ENCODE results near the gene GOLGA6L10.
"Not testable (repeated sequence)": the region's sequence is repeated elsewhere in the genome, so short reads cannot be mapped to it uniquely, and the experiment has no call there.

GOLGA6L10 gene

GRCh38 chr15:82355055-82355454, 5.8 kb upstream of the GOLGA6L10 start:
- H3K27ac ChIP-seq = not testable (repeated sequence)

GRCh38 chr15:82354546-82354945, 5.3 kb upstream of the GOLGA6L10 start:
- H3K27ac ChIP-seq = not testable (repeated sequence)

GRCh38 chr15:82347645-82348044, 1.6 kb downstream of the GOLGA6L10 start:
- not testable (repeated sequence) for H3K27ac ChIP-seq

- not testable (repeated sequence) for H3K27ac ChIP-seq
These were observed 4.1 kb downstream of the GOLGA6L10 start for GRCh38 chr15:82345176-82345575.

GRCh38 chr15:82344421-82344820, 4.9 kb downstream of the GOLGA6L10 start:
- not testable (repeated sequence) for H3K27ac ChIP-seq

GRCh38 chr15:82343851-82344250, 5.4 kb downstream of the GOLGA6L10 start:
- H3K27ac ChIP-seq = not testable (repeated sequence)

GRCh38 chr15:82342632-82343374, 6.5 kb downstream of the GOLGA6L10 start:
- not testable (repeated sequence) for H3K27ac ChIP-seq

GRCh38 chr15:82338573-82338972, 10.7 kb downstream of the GOLGA6L10 start:
- not testable (repeated sequence) for H3K27ac ChIP-seq

GRCh38 chr15:82338053-82338452, 11.2 kb downstream of the GOLGA6L10 start:
- not testable (repeated sequence) for H3K27ac ChIP-seq

- not testable (repeated sequence) for H3K27ac ChIP-seq
These were observed 12.2 kb downstream of the GOLGA6L10 start for GRCh38 chr15:82337051-82337450.

- not testable (repeated sequence) for H3K27ac ChIP-seq
These were observed 13.1 kb downstream of the GOLGA6L10 start for GRCh38 chr15:82336180-82336647.

- H3K27ac ChIP-seq = not testable (repeated sequence)
These were observed 14.3 kb downstream of the GOLGA6L10 start for GRCh38 chr15:82335006-82335405.

- H3K27ac ChIP-seq = not testable (repeated sequence)
These were observed 14.7 kb downstream of the GOLGA6L10 start for GRCh38 chr15:82334554-82334932.

GRCh38 chr15:82333603-82334553, 15.4 kb downstream of the GOLGA6L10 start:
- H3K27ac ChIP-seq = not testable (repeated sequence)

GRCh38 chr15:82332711-82333602, 16.3 kb downstream of the GOLGA6L10 start:
- H3K27ac ChIP-seq = not testable (repeated sequence)

- H3K27ac ChIP-seq = not testable (repeated sequence)
These were observed 17.5 kb downstream of the GOLGA6L10 start for GRCh38 chr15:82331576-82332304.

GRCh38 chr15:82330921-82331320, 18.4 kb downstream of the GOLGA6L10 start:
- not testable (repeated sequence) for H3K27ac ChIP-seq

GRCh38 chr15:82329039-82329438, 20.2 kb downstream of the GOLGA6L10 start:
- not testable (repeated sequence) for H3K27ac ChIP-seq

GRCh38 chr15:82327372-82327771, 21.9 kb downstream of the GOLGA6L10 start:
- H3K27ac ChIP-seq = not testable (repeated sequence)

- not testable (repeated sequence) for H3K27ac ChIP-seq
These were observed 22.4 kb downstream of the GOLGA6L10 start for GRCh38 chr15:82326896-82327295.

- not testable (repeated sequence) for H3K27ac ChIP-seq
These were observed 23.6 kb downstream of the GOLGA6L10 start for GRCh38 chr15:82325646-82326045.
